GM12878 (cell line): ENCODE data around the gene ALG3. TPM values are rescaled to one million over a fixed set of nuclear protein-coding genes. Genes with fewer than 3 reads are reported as not detected.

ENCODE experiments used
- ATAC-seq: fragments of 200-7000 bp; cut with Tn5 transposase; 3 replicates; pipeline ENCODE4 v1.9.1; 2020; ENCODE audit warnings: mild to moderate bottlenecking, moderate library complexity
- BruUV-seq: library from RNA; stranded (reverse); fragments of 400-500 nt; replicated peaks from 2 replicates; lab custom pipeline; 2021; lab: Mats Ljungman, UMichigan
- CTCF ChIA-PET: fragments of 300-600 bp; sonication (Branson Sonifier 250); formaldehyde crosslinking; extraction: SDS; loops from one replicate; lab custom pipeline; 2021; ENCODE audit warnings: inconsistent platforms; lab: Yijun Ruan, JAX
- POLR2A ChIA-PET: fragments of 350-600 bp; formaldehyde crosslinking; extraction: SDS; loops from one replicate; lab custom pipeline; 2021; ENCODE audit warnings: inconsistent platforms; lab: Charles Lee
- RAD21 ChIA-PET: fragments of 300-600 bp; sonication (Branson Sonifier 250); formaldehyde crosslinking; loops from one replicate; lab custom pipeline; 2023; ENCODE audit warnings: antibody characterized with exemption; ENCODE audit not compliant: unreplicated experiment; lab: Charles Lee
- SMC1A ChIA-PET: fragments of 300-600 bp; sonication (Branson Sonifier 250); formaldehyde crosslinking; loops from one replicate; lab custom pipeline; 2023; ENCODE audit not compliant: unreplicated experiment, uncharacterized antibody; lab: Charles Lee
- DNase-seq: peaks from one replicate; pipeline ENCODE4 v3.0.0-alpha.2; 2011; ENCODE audit warnings: low read depth, low spot score
- FAIRE-seq: peaks from 3 replicates; lab custom pipeline; 2011; peaks lifted over from hg19 to GRCh38; lab: Jason Lieb, UNC
- H2AFZ ChIP-seq: 2 replicates; pipeline ENCODE4 v1.6.0; 2011; ENCODE audit warnings: low read depth, low read length, control low read depth; ENCODE audit not compliant: control insufficient read depth
- H3K27ac ChIP-seq: 2 replicates; pipeline ENCODE4 v1.5.1; 2011; ENCODE audit warnings: control low read depth; ENCODE audit not compliant: control insufficient read depth, insufficient read depth
- H3K27me3 ChIP-seq, 2 experiments: replicated peaks in 1 of 2; 2 replicates each; pipeline versions ENCODE4 v1.6.0 to v1.6.1; 2011; ENCODE audit warnings: low read length in 1 of 2; ENCODE audit not compliant: control insufficient read depth in 2 of 2, insufficient read depth in 2 of 2
- H3K36me3 ChIP-seq, 2 experiments: 2 replicates each; pipeline ENCODE4 v1.5.1; 2011; ENCODE audit warnings: low read length in 1 of 2; ENCODE audit not compliant: control insufficient read depth in 2 of 2, insufficient read depth in 2 of 2
- H3K4me1 ChIP-seq: 2 replicates; pipeline ENCODE4 v1.6.1; 2011; ENCODE audit warnings: mild to moderate bottlenecking, low read length, moderate library complexity, mixed read lengths; ENCODE audit not compliant: control insufficient read depth, insufficient read depth
- H3K4me2 ChIP-seq: 2 replicates; pipeline ENCODE4 v1.6.0; 2011; ENCODE audit warnings: control low read depth; ENCODE audit not compliant: control insufficient read depth, insufficient read depth
- H3K4me3 ChIP-seq: fragments of 200-600 bp; sonication (generic); 2 replicates; pipeline ENCODE4 v1.5.1; 2016
- H3K79me2 ChIP-seq: 2 replicates; pipeline ENCODE4 v1.6.0; 2011; ENCODE audit warnings: low read length; ENCODE audit not compliant: control insufficient read depth, insufficient read depth
- H3K9ac ChIP-seq: 2 replicates; pipeline ENCODE4 v1.8.0; 2011; ENCODE audit warnings: low read length, control low read depth, mixed read lengths; ENCODE audit not compliant: control insufficient read depth, insufficient read depth
- H3K9me3 ChIP-seq: replicated peaks from 3 replicates; pipeline ENCODE4 v1.5.1; 2011; ENCODE audit warnings: mild to moderate bottlenecking, low read length; ENCODE audit not compliant: control insufficient read depth, insufficient read depth
- H4K20me1 ChIP-seq: 2 replicates; pipeline ENCODE4 v1.6.0; 2011; ENCODE audit not compliant: control insufficient read depth, insufficient read depth
- CHD4 ChIP-seq: fragments of 200-600 bp; sonication (generic); IDR thresholded peaks from 2 replicates; pipeline ENCODE4 v1.6.1; 2016; ENCODE audit warnings: mild to moderate bottlenecking
- EED ChIP-seq: sonication (generic); IDR thresholded peaks from 2 replicates; pipeline ENCODE4 v1.6.1; 2016; ENCODE audit warnings: antibody characterized with exemption, low read depth
- EP300 ChIP-seq, 2 experiments: fragments of 150-350 bp in 1 of 2; IDR thresholded peaks; 2 replicates each; pipeline ENCODE4 v1.6.1; 2011 to 2012; ENCODE audit warnings: low read depth in 2 of 2, low read length in 2 of 2, borderline replicate concordance in 1 of 2, improper control_type of control experiment in 1 of 2, inconsistent platforms in 1 of 2; ENCODE audit not compliant: control insufficient read depth in 1 of 2
- ESRRA ChIP-seq: IDR thresholded peaks from 2 replicates; pipeline ENCODE4 v1.6.1; 2012; ENCODE audit warnings: mild to moderate bottlenecking, low read length, improper control_type of control experiment
- GATAD2B ChIP-seq: fragments of 450-650 bp; conservative IDR thresholded peaks from 2 replicates; pipeline ENCODE4 v1.6.1; 2017; ENCODE audit warnings: low read depth, mild to moderate bottlenecking, moderate library complexity
- MEF2B ChIP-seq: fragments of 450-650 bp; IDR thresholded peaks from 2 replicates; pipeline ENCODE4 v1.6.1; 2018; ENCODE audit warnings: mild to moderate bottlenecking, moderate library complexity; ENCODE audit not compliant: partially characterized antibody, poor library complexity, severe bottlenecking
- POLR2AphosphoS5 ChIP-seq: IDR thresholded peaks from 2 replicates; pipeline ENCODE4 v1.6.1; 2011; ENCODE audit warnings: mild to moderate bottlenecking, low read length, inconsistent platforms
- SMAD1 ChIP-seq: fragments of 450-650 bp; IDR thresholded peaks from 2 replicates; pipeline ENCODE4 v1.6.1; 2018; ENCODE audit warnings: mild to moderate bottlenecking, low read depth; ENCODE audit not compliant: partially characterized antibody
- STAT1 ChIP-seq: fragments of 450-650 bp; conservative IDR thresholded peaks from 2 replicates; pipeline ENCODE4 v1.6.1; 2014; ENCODE audit warnings: antibody characterized with exemption, mild to moderate bottlenecking
- WGBS: methylation state at CpG from one replicate; pipeline ENCODE4 v1.1.6; 2016; ENCODE audit warnings: low lambda C conversion rate; ENCODE audit not compliant: insufficient replicate concordance, insufficient coverage; ENCODE audit errors: missing lambda C conversion rate; 5-methylcytosine and 5-hydroxymethylcytosine counted together
- in situ Hi-C: fragments of 300-500 bp; cut with MboI; formaldehyde crosslinking; loops from 9 replicates; pipeline ENCODE4 v1.14.3; 2018; ENCODE audit warnings: mixed read lengths
- intact Hi-C: fragments of 100-400 bp; cut with micrococcal nuclease; formaldehyde crosslinking; loops from one replicate; pipeline ENCODE4 v1.14.2; 2022; ENCODE audit not compliant: unreplicated experiment
- polyA plus RNA-seq, 11 experiments: library from polyadenylated mRNA; depleted of rRNA in 4 of 11; unstranded in 6 of 11; stranded (reverse) in 5 of 11; fragments of >200 nt; fragmentation: Nextera tagmentation in 4 of 11; fragmentation: Illumina TruSeq in 1 of 11; extraction: Ambion mirVana in 4 of 11; extraction: Trizol in 1 of 11; gene quantifications; 1 replicate in 1 of 11; 2 replicates in 10 of 11; pipeline versions ENCODE4 v1.2.1 to v1.2.3, GENCODE V29; 2011 to 2016; ENCODE audit warnings: inconsistent platforms in 2 of 11, missing spikeins in 2 of 11, low read depth in 1 of 11
- total RNA-seq, 4 experiments: library from RNA; depleted of rRNA in 3 of 4; stranded (reverse); fragments of >200 nt in 3 of 4; fragmentation: Illumina TruSeq in 1 of 4; extraction: Trizol in 1 of 4; gene quantifications; 2 replicates each; pipeline versions ENCODE4 v1.2.1 to v1.2.3, GENCODE V29; 2013 to 2021

Gene ALG3
- total and polyA plus RNA-seq, 10 of the 15 experiments (the other 5 are each of a cell fraction or from before 2014, with no cell fraction given), result 13.6 to 84.7 (median 39.4) TPM

GRCh38 chr3:184233127-184233843 lies 15.5 kb downstream of the ALG3 start:
- FAIRE-seq (no peak), DNase-seq (no peak), ATAC-seq (no peak)
- ChIA-PET CTCF (no interaction called here), RAD21 (no interaction called here), POLR2A (interaction anchor here (0.6 kb wide), 1 partner anchor 30 kb away, joined by 4 read pairs; no protein-coding TSS in a partner anchor), SMC1A (no interaction called here)
- in situ Hi-C loops (no loop called here), intact Hi-C loops (no loop called here)
- no peak overlapping the region for H3K4me2 ChIP-seq
- H3K4me1 ChIP-seq, result no peaks in the 10 kb centered on the region
- H2AFZ ChIP-seq, result no peak overlapping the region
- no peaks in the 10 kb centered on the region for H3K9me3 ChIP-seq
- no peaks in the 10 kb centered on the region for H3K36me3 ChIP-seq
- BruUV-seq, result no TSS peak
- no peak for TF ChIP-seq EP300 (IDR thresholded peaks at IDR 0.05; ENCODE audit: borderline replicate concordance in 1 of 2, control insufficient read depth in 1 of 2, low read depth in 2 of 2, low read length in 2 of 2)
- WGBS, result 29% methylated on average over 23 of the region's 23 CpGs
- H3K9ac ChIP-seq, result no peak overlapping the region
- H3K27me3 ChIP-seq, result peaks cover 13 to 18% of the 10 kb centered on the region in 2 experiments
- no peaks in the 10 kb centered on the region for H3K79me2 ChIP-seq
- H3K27ac ChIP-seq, result no peak overlapping the region
- no peak overlapping the region for H3K4me3 ChIP-seq
- H4K20me1 ChIP-seq, result no peaks in the 10 kb centered on the region

DNA sequence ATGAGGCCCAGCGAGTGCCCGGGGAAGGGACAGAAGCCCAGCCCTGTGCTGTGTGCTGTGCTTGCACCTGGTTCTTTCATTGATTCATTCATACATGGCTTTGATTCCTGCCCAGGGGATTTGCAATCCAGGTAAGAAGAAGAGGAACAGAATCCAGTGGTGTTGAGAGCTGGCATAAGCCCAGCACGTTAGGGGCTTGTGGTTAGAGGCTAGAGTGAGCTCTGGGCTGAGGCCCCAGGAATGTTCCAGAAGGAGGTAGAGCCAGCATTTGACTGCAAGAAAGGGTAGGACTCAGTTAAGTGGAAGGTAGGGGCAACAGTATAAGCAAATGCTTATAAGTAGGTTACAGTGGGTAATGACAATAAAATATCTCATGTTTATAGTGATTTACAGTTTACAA lies 17.1 kb downstream of the ALG3 start:
- H3K4me3 ChIP-seq, result no peak overlapping the region
- no peaks in the 10 kb centered on the region for H4K20me1 ChIP-seq
- no peak for TF ChIP-seq MEF2B
- no peak for TF ChIP-seq CHD4
- no peak for TF ChIP-seq STAT1
- TF ChIP-seq SMAD1, result no peak
- no peak for TF ChIP-seq EED
- TF ChIP-seq GATAD2B, result no peak
- TF ChIP-seq POLR2AphosphoS5, result no peak
- TF ChIP-seq ESRRA, result no peak
- no peaks in the 10 kb centered on the region for H3K36me3 ChIP-seq
- H3K27ac ChIP-seq, result no peak overlapping the region
- no peak overlapping the region for H3K9ac ChIP-seq
- POLR2A ChIA-PET, result no interaction called here
- peaks cover 16 to 18% of the 10 kb centered on the region in 2 experiments for H3K27me3 ChIP-seq
- RAD21 ChIA-PET, result no interaction called here
- no peaks in the 10 kb centered on the region for H3K9me3 ChIP-seq
- BruUV-seq, result no TSS peak
- H3K4me2 ChIP-seq, result no peak overlapping the region
- CTCF ChIA-PET, result interaction anchor here (1.0 kb wide), 1 partner anchor 57 kb away, joined by 3 read pairs; no protein-coding TSS in a partner anchor
- in situ Hi-C loops, result no loop called here
- no peak for FAIRE-seq
- no peak overlapping the region for H2AFZ ChIP-seq
- SMC1A ChIA-PET, result no interaction called here
- 65% methylated on average over 3 of the region's 3 CpGs for WGBS
- intact Hi-C loops, result no loop called here
- no peak for ATAC-seq
- H3K79me2 ChIP-seq, result no peaks in the 10 kb centered on the region
- H3K4me1 ChIP-seq, result no peaks in the 10 kb centered on the region
- no peak for DNase-seq
